Mesothelial cell of epicardium (in vitro differentiated cells): Measurements from ENCODE around the gene CHST13. TPM values are rescaled to one million over a fixed set of nuclear protein-coding genes. Genes with fewer than 3 reads are reported as not detected.

Experiments
- DNase-seq, 2 experiments: peaks; one replicate each; pipeline ENCODE4 v3.0.0; 2021; ENCODE audit warnings: low spot score in 2 of 2; ENCODE audit not compliant: unreplicated experiment in 2 of 2
- H3K27ac Mint-ChIP-seq: 2 replicates; pipeline ENCODE4 v1.8.0; 2021; ENCODE audit warnings: mixed read lengths
- H3K27me3 Mint-ChIP-seq: 2 replicates; pipeline ENCODE4 v1.8.0; 2021; ENCODE audit warnings: low read depth, mixed read lengths
- H3K36me3 Mint-ChIP-seq: 2 replicates; pipeline ENCODE4 v1.8.0; 2021; ENCODE audit warnings: mixed read lengths
- H3K4me1 Mint-ChIP-seq: 2 replicates; pipeline ENCODE4 v1.8.0; 2021; ENCODE audit warnings: mixed read lengths
- H3K4me3 Mint-ChIP-seq: 2 replicates; pipeline ENCODE4 v1.8.0; 2021; ENCODE audit warnings: mild to moderate bottlenecking, moderate library complexity, mixed read lengths
- H3K9me3 Mint-ChIP-seq: 2 replicates; pipeline ENCODE4 v1.8.0; 2021; ENCODE audit warnings: mixed read lengths
- CTCF ChIP-seq: fragments of 200-600 bp; sonication (generic); IDR thresholded peaks from one replicate; pipeline ENCODE4 v1.5.0; 2021; ENCODE audit warnings: antibody characterized with exemption; ENCODE audit not compliant: unreplicated experiment
- total RNA-seq: library from RNA; stranded (reverse); gene quantifications from 3 replicates; pipeline ENCODE4 v1.2.1, GENCODE V29; 2021

Gene CHST13
- total RNA-seq, 1 donor from 2014 or later: not detected

GRCh38 chr3:126551839-126552687, 28.1 kb downstream of the CHST13 start:
- H3K4me1 Mint-ChIP-seq: no peaks in the 10 kb centered on the region
- DNase-seq: peak; percentile 17 to 28
- no peaks in the 10 kb centered on the region for H3K36me3 Mint-ChIP-seq
- no peak overlapping the region for H3K27ac Mint-ChIP-seq
- TF ChIP-seq CTCF: no peak
- H3K27me3 Mint-ChIP-seq: peaks cover 20% of the 10 kb centered on the region
- H3K9me3 Mint-ChIP-seq: no peaks in the 10 kb centered on the region
- no peak overlapping the region for H3K4me3 Mint-ChIP-seq

- peak; percentile 9 to 32 for DNase-seq
Measured at GRCh38 chr3:126552688-126553283, 28.8 kb downstream of the CHST13 start.

GRCh38 chr3:126553284-126554084, 29.5 kb downstream of the CHST13 start:
- peak; percentile 13 to 31 for DNase-seq
- Mint-ChIP-seq H3K9me3 (no peaks in the 10 kb centered on the region), H3K27ac (no peak overlapping the region), H3K4me1 (no peaks in the 10 kb centered on the region), H3K4me3 (no peak overlapping the region), H3K36me3 (no peaks in the 10 kb centered on the region), H3K27me3 (peaks cover 11% of the 10 kb centered on the region)
- TF ChIP-seq CTCF: no peak

More at GRCh38 chr3:126552688-126553283, 28.8 kb downstream of the CHST13 start:
- no peak overlapping the region for H3K27ac Mint-ChIP-seq
- H3K4me3 Mint-ChIP-seq: no peak overlapping the region
- TF ChIP-seq CTCF: no peak
- peaks cover 15% of the 10 kb centered on the region for H3K27me3 Mint-ChIP-seq
- H3K4me1 Mint-ChIP-seq: no peaks in the 10 kb centered on the region
- no peaks in the 10 kb centered on the region for H3K36me3 Mint-ChIP-seq
- H3K9me3 Mint-ChIP-seq: no peaks in the 10 kb centered on the region

GRCh38 chr3:126554560-126555525, 30.9 kb downstream of the CHST13 start:
- no peaks in the 10 kb centered on the region for H3K36me3 Mint-ChIP-seq
- no peak for TF ChIP-seq CTCF
- H3K27ac Mint-ChIP-seq: no peak overlapping the region
- no peaks in the 10 kb centered on the region for H3K4me1 Mint-ChIP-seq
- peaks cover 9% of the 10 kb centered on the region for H3K27me3 Mint-ChIP-seq
- peak; percentile 11 to 26 for DNase-seq
- H3K9me3 Mint-ChIP-seq: no peaks in the 10 kb centered on the region
- H3K4me3 Mint-ChIP-seq: no peak overlapping the region
